GM19099 (cell line): ENCODE measurements around the gene PCDHGB2.
"Not testable (repeated sequence)": the region's sequence is repeated elsewhere in the genome, so short reads cannot be mapped to it uniquely, and the experiment has no call there.

Source experiments
- POLR2A ChIP-seq: IDR thresholded peaks from 3 replicates; pipeline ENCODE4 v1.6.1; 2011; ENCODE audit warnings: low read depth; ENCODE audit not compliant: insufficient read length; ENCODE audit errors: extremely low read depth

PCDHGB2 gene

GRCh38 chr5:141397756-141398551, 38.2 kb downstream of the PCDHGB2 start, which contains the start of gene PCDHGB5:
PCDHGB5 (plus strand) TSS chr5:141397947; CDS start chr5:141398128, 181 bp downstream.
- TF ChIP-seq POLR2A = not testable (repeated sequence)

- TF ChIP-seq POLR2A = no peak
Observed at GRCh38 chr5:141398608-141399007, 38.8 kb downstream of the PCDHGB2 start.

GRCh38 chr5:141399555-141400258, 39.9 kb downstream of the PCDHGB2 start:
- no peak for TF ChIP-seq POLR2A

- no peak for TF ChIP-seq POLR2A
Observed at GRCh38 chr5:141402553-141403243, 42.9 kb downstream of the PCDHGB2 start, which contains the start of gene PCDHGA9. PCDHGA9 (plus strand) TSS chr5:141402778; CDS start chr5:141402953, 175 bp downstream.

GRCh38 chr5:141403387-141403786, 43.6 kb downstream of the PCDHGB2 start:
- no peak for TF ChIP-seq POLR2A

GRCh38 chr5:141407790-141408505, 48.2 kb downstream of the PCDHGB2 start, which contains the start of gene PCDHGB6:
PCDHGB6 (plus strand) TSS chr5:141408021; CDS start chr5:141408203, 182 bp downstream.
- not testable (repeated sequence) for TF ChIP-seq POLR2A

- no peak for TF ChIP-seq POLR2A
Observed at GRCh38 chr5:141409598-141410306, 50.0 kb downstream of the PCDHGB2 start.

GRCh38 chr5:141411575-141411974, 51.8 kb downstream of the PCDHGB2 start:
- TF ChIP-seq POLR2A = no peak
